NCI-H526 (cell line): ENCODE measurements around the gene PATE1.
"Not testable (repeated sequence)": the region's sequence is repeated elsewhere in the genome, so short reads cannot be mapped to it uniquely, and the experiment has no call there.

ENCODE experiments used
- DNase-seq, 2 experiments: peaks; one replicate each; lab custom pipeline; 2025; lab: John Stamatoyannopoulos, UW

Gene PATE1, protein sequence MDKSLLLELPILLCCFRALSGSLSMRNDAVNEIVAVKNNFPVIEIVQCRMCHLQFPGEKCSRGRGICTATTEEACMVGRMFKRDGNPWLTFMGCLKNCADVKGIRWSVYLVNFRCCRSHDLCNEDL

GRCh38 chr11:125745979-125746378 lies at the start of gene PATE1:
Gene PATE1, plus strand, starts transcription at chr11:125746279. Its CDS starts 26 bp downstream, at chr11:125746305.
- DNase-seq: no peak

DNA sequence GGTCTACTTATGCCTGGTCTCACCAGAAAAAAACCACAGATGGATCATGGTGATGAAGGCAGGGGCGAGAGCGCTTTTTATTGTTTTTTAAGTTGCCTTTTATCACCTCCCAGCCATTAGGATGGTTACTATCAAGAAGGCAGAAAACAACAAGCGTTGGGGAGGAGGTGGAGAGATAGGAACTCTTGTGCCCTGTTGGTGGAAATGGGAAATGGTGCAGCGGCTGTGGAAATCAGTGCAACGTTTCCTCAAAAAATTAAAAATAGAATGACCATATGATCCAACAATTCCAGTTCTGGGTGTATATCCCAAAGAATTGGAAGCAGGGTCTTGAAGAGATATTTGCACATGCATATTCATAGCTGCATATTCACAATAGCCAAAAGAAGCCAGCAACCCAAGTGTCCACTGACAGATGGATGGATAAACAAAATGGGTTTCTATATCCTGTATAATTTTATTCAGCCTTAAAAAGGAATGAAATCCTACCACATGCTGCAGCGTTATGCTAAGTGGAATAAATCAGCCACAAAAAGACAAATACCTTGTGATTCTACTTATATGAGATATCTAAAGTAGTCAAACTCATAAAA lies 45.0 kb upstream of the PATE1 start:
- DNase-seq: no peak

GRCh38 chr11:125701858-125702621 lies 44.0 kb upstream of the PATE1 start:
- no peak for DNase-seq

DNA sequence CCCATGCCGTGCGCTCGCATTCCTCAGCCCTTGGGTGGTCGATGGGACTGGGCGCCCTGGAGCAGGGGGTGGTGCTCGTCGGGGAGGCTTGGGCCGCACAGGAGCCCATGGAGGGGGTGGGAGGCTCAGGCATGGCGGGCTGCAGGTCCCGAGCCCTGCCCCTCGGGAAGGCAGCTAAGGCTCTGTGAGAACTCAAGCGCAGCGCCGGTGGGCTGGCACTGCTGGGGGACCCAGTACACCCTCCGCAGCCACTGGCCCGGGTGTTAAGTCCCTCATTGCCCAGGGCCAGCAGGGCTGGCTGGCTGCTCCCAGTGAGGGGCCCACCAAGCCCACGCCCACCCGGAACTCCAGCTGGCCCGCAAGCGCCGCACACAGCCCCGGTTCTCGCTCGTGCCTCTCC lies 41.4 kb upstream of the PATE1 start:
- not testable (repeated sequence) for DNase-seq

DNA sequence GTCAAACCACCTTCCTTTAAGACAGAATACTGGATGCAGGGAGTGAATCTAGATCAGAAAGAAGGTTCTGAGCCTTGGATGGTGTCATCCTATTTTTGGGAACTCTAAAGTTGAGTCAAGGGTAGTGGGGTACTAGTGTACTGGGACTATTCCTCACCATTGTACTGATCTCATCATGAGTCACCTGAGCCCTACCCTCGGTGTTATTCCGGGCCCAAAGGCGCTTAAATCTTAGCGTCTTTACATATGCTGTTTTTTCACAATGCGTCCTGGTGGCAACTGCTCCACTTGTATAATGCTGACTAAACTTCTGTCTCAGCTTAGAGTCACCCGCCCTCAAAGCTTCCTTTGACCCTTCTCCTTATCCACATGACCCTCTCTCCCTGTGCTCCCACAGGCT lies 25.3 kb upstream of the PATE1 start:
- no peak for DNase-seq

DNA sequence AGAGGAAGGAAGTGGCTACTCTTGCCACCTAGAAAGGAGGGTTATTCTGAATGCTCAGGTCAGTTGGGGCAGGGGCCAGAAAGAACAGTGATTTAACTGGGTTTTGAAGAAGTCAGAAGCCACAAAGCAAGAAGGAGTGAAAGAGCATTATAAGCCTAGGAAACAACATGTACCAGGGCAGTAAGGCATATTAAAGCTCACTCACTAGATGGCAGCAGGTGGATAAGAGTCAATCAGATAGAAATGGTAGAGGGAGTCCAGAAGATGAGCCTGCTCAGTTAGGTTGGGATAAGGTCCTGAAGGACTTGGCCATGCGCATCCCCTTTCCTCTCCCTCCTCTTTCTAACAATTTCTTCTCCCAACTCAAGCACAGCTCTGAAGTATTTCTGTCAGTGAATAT lies 22.0 kb upstream of the PATE1 start:
- peak; percentile 53 to 70 for DNase-seq

DNA sequence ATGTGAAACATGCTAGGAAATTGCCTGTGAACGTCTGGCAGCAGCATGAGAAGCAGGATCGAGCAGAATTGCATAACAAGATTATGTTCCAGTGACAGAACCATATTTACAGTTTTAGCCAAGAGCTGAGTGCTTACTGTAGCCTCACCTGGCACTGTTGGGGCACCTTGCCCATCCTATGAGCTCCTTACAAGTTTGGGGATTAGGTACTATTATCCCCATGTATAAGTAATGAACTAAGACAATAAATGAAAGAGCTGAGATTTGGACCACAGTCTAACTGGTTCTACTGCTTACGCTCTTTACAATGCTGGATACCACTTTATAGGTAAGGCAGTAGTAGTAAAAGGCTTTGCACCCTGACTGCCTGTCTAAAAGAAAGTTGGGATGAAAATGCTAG lies 17.1 kb upstream of the PATE1 start:
- no peak for DNase-seq

GRCh38 chr11:125740617-125741016 lies 5.5 kb upstream of the PATE1 start:
- no peak for DNase-seq

DNA sequence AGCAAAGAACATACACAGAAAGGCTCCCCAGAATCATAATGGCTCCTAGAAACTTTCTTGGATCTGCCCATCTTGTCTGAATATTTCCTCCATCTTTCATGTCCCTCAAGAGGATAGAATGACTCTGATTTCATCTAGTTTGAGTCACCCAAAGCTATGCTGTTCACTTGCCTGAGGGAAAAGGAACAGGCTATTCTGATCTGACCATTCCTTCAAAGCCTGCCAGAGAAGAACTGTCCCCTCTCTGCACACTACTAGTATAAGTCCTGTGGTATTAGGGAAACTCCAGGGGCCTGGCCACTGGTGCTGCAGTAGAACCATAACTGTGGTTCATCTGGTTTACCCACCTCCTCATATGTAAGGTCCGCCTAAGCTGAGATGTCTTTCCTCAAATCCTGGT lies 2.4 kb upstream of the PATE1 start:
- no peak for DNase-seq

GRCh38 chr11:125750629-125751028 lies 4.5 kb downstream of the PATE1 start:
- no peak for DNase-seq

DNA sequence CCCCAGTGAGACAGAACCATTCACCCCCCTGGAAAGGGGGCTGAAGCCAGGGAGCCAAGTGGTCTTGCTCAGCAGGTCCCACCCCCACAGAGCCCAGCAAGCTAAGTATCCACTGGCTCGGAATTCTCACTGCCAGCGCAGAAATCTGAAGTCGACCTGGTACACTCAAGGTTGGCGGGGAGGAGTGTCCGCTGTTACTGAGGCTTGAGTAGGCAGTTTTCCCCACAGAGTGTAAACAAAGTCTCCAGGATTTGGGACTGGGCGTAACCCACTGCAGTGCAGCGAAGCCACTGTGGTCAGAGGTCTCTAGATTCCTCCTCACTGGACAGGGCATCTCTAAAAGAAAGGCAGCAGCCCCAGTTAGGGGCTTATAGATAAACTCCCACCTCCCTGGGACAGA lies 10.0 kb downstream of the PATE1 start:
- no peak for DNase-seq

DNA sequence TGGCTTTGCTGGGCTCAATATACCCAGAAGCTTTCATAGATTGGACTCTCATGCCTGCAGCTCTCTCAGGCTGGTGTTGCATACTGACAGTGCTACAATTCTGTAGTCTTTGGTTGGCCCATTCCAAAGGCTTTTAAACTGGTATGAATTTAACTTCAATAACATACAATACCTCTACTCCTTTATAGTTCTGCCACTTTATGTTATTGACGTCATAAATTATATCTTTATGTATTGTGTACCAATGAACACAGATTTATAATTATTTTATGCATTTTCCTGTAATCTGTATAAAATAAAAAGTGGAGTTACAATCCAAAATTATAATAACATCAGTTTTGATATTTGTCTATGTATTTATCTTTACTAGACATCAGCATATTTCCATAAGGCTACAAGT lies 16.4 kb downstream of the PATE1 start:
- DNase-seq: no peak

DNA sequence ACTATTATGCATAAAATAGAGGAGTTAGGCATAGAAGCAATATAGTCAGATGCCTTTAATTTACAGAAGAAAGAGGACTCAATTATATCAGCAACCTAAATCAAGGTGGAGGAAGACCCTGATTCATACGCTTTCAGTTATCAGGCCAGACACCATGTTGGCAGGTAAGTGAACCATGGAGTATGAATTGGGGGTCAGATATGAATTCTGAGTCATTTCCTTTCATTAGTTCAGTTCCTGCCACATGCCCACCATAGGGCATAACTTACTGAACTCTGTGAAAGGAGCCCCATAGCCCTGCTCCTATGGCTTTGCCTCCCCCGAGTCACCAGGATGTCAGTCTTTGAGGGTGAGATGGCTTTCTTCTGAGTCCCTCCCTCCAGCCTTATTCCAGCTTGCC lies 17.4 kb downstream of the PATE1 start:
- DNase-seq: no peak

GRCh38 chr11:125766251-125766650 lies 20.2 kb downstream of the PATE1 start:
- no peak for DNase-seq

DNA sequence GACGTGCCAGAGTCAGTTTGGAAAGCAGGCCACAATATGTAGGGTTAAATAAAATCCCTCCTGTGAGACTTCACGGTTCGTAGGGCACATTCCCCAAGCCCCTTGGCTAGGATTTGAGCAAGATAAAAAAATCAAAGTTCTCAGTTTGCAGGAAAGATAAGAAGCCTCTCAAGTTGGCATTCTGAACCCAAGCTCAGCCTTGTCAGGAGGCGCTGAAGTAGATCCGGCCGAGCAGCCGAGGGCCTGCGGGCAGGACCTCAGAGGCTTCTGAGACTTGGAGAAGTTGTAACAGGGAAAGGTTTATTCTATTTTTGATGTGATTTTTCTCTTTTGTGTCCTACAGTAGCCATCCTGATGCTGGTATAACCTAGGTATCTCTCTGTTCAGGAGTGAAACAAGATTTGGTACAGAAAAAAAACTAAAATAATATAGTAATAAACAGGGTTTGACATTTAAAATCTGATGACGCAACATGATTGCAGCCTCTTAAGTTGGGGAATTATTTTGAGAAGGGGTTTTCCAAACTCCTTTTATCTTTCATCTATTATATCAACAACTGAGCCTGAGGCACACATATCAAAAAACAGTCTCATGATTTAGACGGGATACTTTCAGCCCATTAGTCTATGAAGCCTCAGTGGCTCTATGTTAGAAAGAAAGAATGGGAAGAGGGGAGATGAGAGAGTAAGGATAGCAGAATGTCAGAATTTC lies 22.4 kb downstream of the PATE1 start:
- no peak for DNase-seq

DNA sequence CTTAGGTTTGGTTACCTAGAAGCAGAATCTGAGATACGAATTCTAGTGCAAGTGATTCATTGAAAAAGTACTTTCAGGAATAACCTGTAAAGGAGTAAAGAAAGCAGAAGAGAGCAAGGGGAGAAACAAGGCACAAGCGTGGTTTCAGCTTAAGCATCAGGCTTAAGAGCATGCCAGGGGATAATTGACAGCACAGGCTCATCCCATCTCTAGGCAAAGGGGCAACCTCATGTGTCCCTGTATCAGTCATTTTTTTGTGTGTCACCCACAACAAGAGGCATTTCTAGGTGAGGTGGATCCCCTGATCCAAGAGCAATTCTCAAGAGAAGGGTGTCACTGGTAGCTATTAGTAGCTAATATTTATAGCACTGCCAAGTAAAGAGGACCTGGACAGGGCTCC lies 24.5 kb downstream of the PATE1 start:
- no peak for DNase-seq

- no peak for DNase-seq
Observed at GRCh38 chr11:125772834-125773505, 26.9 kb downstream of the PATE1 start.

DNA sequence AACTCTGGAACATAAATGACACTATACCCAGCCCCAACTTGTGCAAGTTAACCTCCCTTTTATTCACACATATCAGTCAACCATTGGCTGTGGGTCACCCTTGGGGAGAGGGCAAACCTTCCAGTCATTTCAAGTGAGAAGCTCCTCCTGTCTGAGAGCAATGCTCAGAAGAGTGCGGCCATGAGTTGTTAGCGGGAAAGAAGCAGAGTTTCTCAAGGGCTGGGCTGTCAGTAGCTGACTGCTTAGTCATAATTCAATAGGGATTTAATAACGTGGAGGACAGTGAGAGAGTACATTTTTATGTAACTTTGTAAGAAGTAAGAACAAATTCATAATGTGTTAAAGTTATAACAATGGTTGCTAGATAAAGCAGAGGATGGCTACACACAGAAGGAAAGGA lies 27.4 kb downstream of the PATE1 start:
- DNase-seq: no peak

DNA sequence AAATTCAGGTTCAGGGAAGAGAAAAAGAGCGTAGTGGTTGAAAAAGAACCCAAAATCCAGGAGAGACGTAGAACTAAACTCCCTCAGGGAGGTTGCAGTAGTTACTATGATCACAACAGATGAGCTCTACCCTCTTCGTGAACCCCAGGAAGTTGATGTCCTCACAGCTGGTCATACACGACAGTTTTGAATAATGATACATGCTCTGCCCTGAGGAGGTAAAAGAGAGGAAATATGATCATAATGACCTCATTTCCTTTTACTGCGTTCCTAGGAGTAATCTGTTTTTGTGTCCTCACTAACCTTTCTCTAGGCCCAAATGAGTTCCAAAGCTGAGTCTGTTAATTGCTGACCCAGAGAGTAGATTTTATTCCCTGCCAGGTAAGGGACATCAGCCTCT lies 31.2 kb downstream of the PATE1 start:
- DNase-seq: no peak

DNA sequence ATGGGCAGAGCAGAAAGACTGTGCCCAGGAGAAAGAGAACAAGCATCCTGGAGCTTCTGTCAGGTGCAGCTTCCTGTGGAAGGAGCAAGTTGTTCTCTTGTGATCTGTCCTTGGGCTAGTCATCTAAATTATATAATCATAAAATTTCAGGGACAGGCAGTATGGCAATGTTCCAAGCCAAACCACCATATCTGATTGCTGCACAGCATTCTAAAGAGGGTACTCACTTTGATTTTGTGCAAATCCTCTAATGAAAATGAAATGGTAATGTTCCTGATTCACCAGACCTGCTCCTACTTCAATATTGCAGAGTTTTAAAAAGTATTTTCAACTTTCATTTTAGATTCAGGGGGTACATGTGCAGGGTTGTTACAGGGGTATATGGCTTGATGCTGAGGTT lies 32.6 kb downstream of the PATE1 start, which contains the start of gene PATE2:
Gene PATE2, minus strand, starts transcription at position 101 of the 400 bp plus-strand sequence. Its CDS starts 55 bp downstream, at position 46.
- no peak for DNase-seq

- DNase-seq: no peak
Observed at GRCh38 chr11:125784678-125785077, 38.6 kb downstream of the PATE1 start.

DNA sequence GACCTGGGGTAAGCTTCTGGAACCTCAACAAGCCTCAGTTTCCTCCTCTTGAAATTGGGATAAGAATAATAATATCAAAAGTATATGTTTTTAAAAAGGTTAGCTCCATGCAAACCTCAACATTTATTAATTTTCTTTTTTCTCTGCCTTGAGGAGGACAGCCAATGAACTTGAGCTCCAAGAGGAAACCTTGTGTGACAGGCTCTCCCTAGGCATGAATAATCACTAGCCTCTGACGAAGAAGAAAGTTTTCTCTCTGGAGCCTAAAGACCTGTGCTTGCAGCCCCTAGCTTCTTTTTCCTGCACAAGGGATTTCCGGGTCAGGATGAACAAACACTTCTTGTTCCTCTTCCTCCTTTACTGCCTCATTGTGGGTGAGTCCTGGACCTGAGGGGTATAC lies 41.7 kb downstream of the PATE1 start, which contains the start of gene PATE3:
Gene PATE3, plus strand, starts transcription at position 301 of the 400 bp plus-strand sequence. Its CDS starts 25 bp downstream, at position 326.
- no peak for DNase-seq
